GM03348 (cell line): ENCODE data around the gene VAV3.

Source experiments
- DNase-seq: peaks from one replicate; pipeline ENCODE4 v3.0.0; 2012; ENCODE audit warnings: low spot score

VAV3 gene

GRCh38 chr1:107972391-107973180 is 7.6 kb upstream of the VAV3 start:
- no peak for DNase-seq

GRCh38 chr1:107966550-107966949 is 1.6 kb upstream of the VAV3 start:
- no peak for DNase-seq

GRCh38 chr1:107964336-107965109 is 457 bp downstream of the VAV3 start:
- no peak for DNase-seq

DNA sequence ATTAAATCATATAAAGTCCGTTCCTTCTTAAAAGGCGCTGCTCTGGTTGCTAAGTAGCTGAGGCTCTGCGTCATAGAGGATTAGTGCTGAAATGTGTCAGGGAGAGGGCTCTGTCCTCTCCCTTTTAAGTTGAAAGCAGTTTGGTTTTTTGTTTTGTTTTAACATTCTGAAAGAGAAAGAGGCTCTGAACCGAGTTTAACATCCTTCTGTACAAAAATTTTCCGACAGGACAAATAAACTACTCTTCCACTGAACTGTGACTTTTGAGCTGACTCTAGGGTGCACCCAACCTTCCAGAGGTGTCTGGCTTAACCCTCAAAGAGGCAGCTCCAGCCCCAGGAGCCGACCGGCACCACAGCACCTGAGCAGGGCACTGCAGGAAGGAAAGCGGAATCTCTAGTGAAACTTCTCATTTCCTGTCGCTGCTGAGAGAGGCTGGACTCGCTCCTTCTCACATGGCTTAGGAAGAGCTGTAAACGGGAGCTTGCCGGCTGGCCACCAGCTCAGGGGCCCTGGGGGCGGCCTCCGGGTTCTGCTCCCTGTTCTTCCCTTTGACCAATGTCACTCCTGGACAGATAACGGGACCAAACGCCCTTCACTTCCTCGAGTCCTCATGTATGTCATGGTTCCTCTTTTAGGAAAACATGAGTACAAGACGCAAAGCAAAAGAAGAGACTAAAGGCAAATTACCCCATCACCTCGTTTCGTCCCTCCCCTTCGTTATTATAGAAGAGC is 1.2 kb downstream of the VAV3 start:
- DNase-seq, result peak; percentile 12

DNA sequence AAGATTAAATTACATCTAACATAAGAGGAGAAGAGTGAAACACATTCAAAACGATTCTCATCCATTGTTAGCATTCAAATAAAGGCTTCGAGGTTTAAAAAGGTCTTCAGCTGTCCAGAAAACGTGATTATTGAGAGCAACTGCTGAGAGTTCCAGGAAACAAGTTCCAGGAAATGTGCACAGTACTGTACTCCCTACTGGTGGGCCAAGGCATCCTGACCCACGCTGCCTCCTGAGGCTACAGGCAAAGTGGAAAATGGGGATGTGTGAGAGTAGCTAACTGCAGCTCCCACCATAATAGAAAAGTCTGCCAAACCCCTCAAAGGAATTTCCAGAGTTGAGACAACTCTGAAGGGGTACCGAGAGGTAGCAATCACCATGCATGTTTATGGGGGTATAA is 2.0 kb downstream of the VAV3 start:
- DNase-seq, result no peak

DNA sequence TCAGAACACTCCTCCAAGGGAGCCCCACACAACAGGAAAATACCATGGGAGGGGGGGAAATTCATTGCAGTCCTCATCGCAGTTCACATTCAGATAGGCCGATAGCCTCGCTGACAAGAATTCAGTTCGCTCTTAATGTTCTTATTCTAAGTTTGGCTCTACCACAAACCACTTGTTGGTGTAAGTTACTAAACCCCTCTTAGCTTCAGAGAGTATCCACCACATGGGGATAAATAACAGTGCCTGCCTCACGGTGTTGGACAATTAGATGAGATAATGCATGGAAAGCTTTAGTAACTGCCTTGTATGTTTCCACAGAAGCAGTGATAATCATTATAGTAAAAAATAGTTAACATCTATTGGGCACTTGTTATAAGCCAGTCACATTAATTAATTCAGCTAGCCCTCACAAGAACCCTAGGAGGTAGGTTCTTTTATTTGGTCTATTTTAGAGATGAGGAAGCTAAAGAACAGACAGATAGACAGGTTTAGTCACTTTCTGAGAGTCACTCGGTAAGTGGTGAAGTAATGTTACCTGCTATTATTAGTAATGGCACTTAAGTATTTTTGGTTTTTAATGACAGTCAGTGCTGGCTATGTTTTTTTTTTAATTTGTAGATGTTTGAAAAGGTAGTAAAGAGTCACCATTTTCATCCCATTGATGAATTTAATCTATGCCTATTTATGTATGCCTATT is 10.1 kb downstream of the VAV3 start:
- no peak for DNase-seq

DNA sequence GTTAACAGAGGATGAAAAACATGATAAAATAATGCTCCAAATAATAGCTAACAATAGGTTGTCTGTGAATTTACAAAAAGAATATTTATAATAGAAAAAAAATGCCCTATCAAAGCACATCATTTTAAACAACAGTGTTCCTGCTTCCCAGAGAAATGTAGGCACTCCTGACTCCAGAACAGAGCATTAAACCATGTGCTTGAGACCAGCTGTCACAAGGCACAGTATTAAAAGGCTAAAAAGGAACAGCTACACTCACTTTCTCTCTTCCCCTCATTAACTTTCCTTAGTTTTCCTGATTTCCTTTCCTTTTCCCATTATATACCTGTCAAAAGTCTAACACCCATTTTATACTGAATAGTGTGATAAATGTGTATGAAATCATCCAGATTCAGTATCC is 10.9 kb downstream of the VAV3 start:
- no peak for DNase-seq

GRCh38 chr1:107953556-107953955 is 11.4 kb downstream of the VAV3 start:
- no peak for DNase-seq

GRCh38 chr1:107952989-107953388 is 12.0 kb downstream of the VAV3 start:
- DNase-seq, result no peak

DNA sequence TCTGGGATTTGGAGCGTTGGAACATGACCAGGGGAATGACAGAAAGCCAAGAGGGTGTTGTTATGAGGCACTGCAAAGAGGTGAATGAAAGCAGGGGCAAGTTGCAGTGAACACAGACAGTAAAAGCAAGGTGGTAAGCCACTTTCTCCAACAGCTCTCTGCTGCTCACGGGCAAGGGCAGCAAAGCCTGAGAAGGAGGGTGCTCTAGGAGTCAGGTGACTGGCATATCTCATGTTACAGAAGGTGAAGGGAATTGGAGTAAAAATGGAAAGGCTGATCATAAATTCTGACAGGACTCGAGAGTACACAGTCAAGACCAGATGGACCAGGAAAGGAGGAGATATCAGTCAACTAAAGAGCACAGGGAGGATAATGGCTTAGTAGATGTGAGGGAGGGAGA is 14.5 kb downstream of the VAV3 start:
- no peak for DNase-seq

DNA sequence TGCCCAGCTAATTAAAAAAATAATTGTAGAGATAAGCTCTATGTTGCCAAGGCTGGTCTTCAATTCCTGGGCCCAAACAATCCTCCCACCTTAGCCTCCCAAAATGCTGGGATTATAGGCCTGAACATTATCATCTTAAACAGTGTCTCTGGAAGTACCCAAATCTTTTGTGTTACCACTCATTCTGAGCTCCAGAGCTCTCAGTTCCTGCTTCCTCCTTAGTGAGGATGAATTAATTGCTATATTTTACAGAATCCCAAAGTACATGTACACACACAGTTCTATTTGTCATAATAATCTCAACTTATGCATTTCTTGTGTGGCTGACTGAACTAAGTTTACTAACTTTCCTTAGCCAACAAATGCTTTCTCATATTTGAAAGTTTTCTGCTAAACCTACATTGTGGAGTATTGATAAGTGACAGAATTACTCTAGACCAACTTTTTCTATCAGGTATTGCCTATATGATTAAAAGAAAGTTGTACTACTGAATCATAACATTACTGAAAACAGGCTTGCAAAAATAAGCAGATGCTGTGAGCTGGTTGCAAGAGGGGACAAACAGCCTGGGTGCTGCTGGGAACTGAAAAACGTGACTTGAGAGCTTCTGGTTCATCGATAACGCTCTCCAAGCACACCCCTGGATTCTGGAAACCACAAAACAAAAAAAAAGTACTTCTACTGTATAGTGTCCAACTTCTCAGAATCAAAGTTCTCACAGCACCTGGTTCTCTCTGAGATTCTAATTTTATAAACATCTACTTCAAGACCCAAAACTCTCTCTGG is 15.3 kb downstream of the VAV3 start:
- DNase-seq, result no peak

- DNase-seq, result no peak
Observed at GRCh38 chr1:107946794-107947193, 18.2 kb downstream of the VAV3 start.

DNA sequence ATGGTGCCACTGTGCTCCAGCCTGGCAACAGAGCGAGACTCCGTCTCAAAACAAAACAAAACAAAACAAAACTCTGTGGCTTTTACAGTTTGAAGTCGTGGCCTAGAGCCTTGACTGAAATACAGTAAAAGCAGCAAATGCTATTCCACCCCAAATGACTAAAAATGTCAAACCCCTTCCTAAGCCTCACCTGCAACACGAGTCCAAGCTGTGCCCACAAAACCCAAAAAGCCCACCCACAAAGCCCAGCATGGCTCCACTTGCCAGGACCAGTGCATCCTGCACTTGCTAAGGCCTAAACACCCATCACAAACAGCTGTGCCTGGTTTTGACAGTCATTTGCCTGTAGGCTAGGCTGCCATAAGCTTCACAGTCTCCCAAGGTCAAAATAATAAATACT is 21.3 kb downstream of the VAV3 start:
- DNase-seq, result no peak

GRCh38 chr1:107942814-107943213 is 22.2 kb downstream of the VAV3 start:
- no peak for DNase-seq

DNA sequence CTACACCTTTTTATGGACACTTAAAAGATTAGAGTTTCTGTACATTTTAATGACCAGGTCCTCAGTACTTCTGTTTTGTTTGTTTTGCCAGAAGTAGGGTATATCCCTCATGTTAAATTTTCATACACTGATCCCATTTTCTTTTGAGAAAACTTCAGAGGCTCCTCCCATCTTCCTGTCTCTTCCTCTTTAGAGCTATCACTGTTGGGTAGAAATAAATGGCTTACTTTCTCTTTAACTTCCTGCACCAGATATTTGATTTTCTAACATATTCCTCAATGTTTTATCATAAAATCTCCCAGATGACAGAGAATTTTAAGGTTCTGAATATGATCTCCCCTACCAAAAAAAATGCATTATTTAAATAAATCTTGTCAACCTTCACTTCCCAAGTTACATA is 23.4 kb downstream of the VAV3 start:
- DNase-seq, result no peak

- no peak for DNase-seq
Observed at GRCh38 chr1:107941123-107941522, 23.9 kb downstream of the VAV3 start.

GRCh38 chr1:107940701-107941100 is 24.3 kb downstream of the VAV3 start:
- DNase-seq, result no peak

GRCh38 chr1:107940017-107940577 is 24.9 kb downstream of the VAV3 start:
- no peak for DNase-seq

DNA sequence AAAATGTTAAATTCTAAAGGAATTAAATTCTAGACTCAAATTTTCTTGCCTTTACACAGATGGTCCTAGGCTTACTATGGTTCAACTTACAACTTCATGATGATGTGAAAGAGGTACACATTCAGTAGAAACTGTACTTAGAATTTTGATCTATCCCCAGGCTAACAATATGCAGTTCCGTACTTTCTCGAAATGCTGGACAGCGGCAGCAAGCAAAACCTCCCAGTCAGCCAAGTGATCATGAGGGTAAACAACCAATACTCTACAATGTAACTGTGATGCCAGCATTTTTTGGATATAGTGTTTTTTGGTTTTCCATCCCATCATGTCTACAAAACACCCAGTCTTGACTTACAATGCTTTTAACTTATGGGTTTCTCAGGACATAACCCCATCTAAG is 25.7 kb downstream of the VAV3 start:
- no peak for DNase-seq

DNA sequence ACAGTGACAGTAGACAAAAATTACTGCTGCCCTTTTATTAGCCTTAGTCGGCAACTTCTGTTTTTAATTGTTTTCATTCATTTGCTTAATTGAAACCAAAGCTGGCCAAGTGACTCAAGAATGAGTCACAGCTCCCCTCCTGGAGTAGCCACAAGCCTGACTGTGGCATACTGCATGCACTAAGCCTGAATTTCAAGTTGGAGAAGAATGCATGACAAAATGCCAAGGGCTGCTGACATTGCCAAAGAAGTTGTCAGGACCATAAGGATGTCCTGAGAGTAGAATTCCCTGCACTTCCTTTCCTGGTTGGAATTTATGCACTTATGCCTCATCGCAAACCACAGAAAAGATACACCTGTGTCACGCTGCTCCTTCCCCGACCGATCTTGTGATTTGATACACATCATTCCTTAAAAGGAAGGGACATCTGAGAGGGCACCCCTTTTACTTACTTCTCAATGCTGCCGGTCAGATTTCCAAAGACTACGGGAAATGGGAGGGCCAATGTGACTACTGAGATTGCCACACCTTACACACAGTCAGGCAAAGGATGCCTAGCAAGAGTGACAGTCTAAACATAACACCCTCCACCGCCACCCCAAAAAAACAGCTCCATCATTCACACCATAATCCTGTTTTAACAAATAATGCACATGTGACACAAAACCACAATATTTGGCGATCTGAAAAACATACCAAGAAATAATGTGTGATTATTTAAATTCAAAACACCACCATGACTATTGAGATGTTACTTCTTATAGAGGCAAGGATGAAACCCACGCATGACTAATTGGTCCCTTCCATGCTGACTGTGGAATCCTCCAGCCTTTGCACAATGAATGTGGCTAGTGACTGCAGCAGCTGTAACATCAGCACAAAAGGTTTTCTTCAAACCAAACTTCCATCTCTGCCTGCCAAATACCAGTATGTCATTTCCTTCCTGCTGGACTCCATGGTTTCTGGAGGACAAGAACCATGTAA is 28.2 kb downstream of the VAV3 start:
- DNase-seq, result peak; percentile 85
